Trophoblast cell (in vitro differentiated cells and primary cell): ENCODE data around the gene PBX1.
A peak's percentile ranks its signal among the peaks of the same experiment; 100 is the strongest.

Source experiments
- DNase-seq, 2 donors: peaks; one replicate each; pipeline ENCODE4 v3.0.0-alpha.2; 2016
- H2AFZ ChIP-seq: 2 replicates; pipeline ENCODE4 v1.6.1; 2013; ENCODE audit warnings: low read length, moderate library complexity, mild to moderate bottlenecking; ENCODE audit not compliant: insufficient read depth, poor library complexity
- H2AK5ac ChIP-seq: 2 replicates; pipeline ENCODE4 v1.6.1; 2013; ENCODE audit warnings: mild to moderate bottlenecking, low read length
- H2BK120ac ChIP-seq: 2 replicates; pipeline ENCODE4 v1.6.1; 2013; ENCODE audit warnings: low read length, mild to moderate bottlenecking, moderate library complexity; ENCODE audit not compliant: insufficient read depth, poor library complexity
- H2BK12ac ChIP-seq: 2 replicates; pipeline ENCODE4 v1.6.1; 2013; ENCODE audit warnings: mild to moderate bottlenecking, low read length, moderate library complexity
- H2BK5ac ChIP-seq: 2 replicates; pipeline ENCODE4 v1.6.1; 2013; ENCODE audit warnings: low read length, low read depth, moderate library complexity, mild to moderate bottlenecking; ENCODE audit not compliant: poor library complexity
- H3K14ac ChIP-seq: 2 replicates; pipeline ENCODE4 v1.6.1; 2013; ENCODE audit warnings: mild to moderate bottlenecking, low read length
- H3K18ac ChIP-seq: 2 replicates; pipeline ENCODE4 v1.6.1; 2013; ENCODE audit warnings: mild to moderate bottlenecking, low read length
- H3K23ac ChIP-seq: 2 replicates; pipeline ENCODE4 v1.6.1; 2013; ENCODE audit warnings: low read length
- H3K27ac ChIP-seq: 2 replicates; pipeline ENCODE4 v1.5.1; 2013; ENCODE audit warnings: low read depth, mild to moderate bottlenecking, inconsistent platforms, low read length, moderate library complexity
- H3K27me3 ChIP-seq: 2 replicates; pipeline ENCODE4 v1.6.1; 2013; ENCODE audit warnings: inconsistent platforms, mild to moderate bottlenecking, low read length, moderate library complexity; ENCODE audit not compliant: insufficient read depth
- H3K36me3 ChIP-seq, 2 experiments: 1 replicate in 1 of 2; 2 replicates in 1 of 2; pipeline ENCODE4 v1.6.1; 2013; ENCODE audit warnings: low read length in 2 of 2, mild to moderate bottlenecking in 2 of 2, moderate library complexity in 1 of 2; ENCODE audit not compliant: insufficient read depth in 2 of 2, control insufficient read depth in 1 of 2
- H3K4ac ChIP-seq: 2 replicates; pipeline ENCODE4 v1.6.1; 2013; ENCODE audit warnings: low read depth, mild to moderate bottlenecking, low read length, moderate library complexity
- H3K4me1 ChIP-seq, 2 experiments: 1 replicate in 1 of 2; 2 replicates in 1 of 2; pipeline ENCODE4 v1.6.1; 2013; ENCODE audit warnings: low read length in 2 of 2, mild to moderate bottlenecking in 2 of 2, moderate library complexity in 1 of 2; ENCODE audit not compliant: insufficient read depth in 2 of 2, control insufficient read depth in 1 of 2
- H3K4me2 ChIP-seq: 2 replicates; pipeline ENCODE4 v1.6.1; 2013; ENCODE audit warnings: inconsistent platforms, mild to moderate bottlenecking, low read length, moderate library complexity
- H3K4me3 ChIP-seq: 2 replicates; pipeline ENCODE4 v1.5.1; 2013; ENCODE audit warnings: mild to moderate bottlenecking, low read depth, low read length, inconsistent platforms
- H3K79me1 ChIP-seq: one replicate; pipeline ENCODE4 v1.6.1; 2013; ENCODE audit warnings: low read length
- H3K79me2 ChIP-seq: 2 replicates; pipeline ENCODE4 v1.6.1; 2013; ENCODE audit warnings: low read length, mild to moderate bottlenecking; ENCODE audit not compliant: control insufficient read depth, insufficient read depth, poor library complexity
- H3K9ac ChIP-seq: 2 replicates; pipeline ENCODE4 v1.6.1; 2013; ENCODE audit warnings: mild to moderate bottlenecking, low read length
- H3K9me3 ChIP-seq: 2 replicates; pipeline ENCODE4 v1.6.1; 2013; ENCODE audit warnings: low read depth, mild to moderate bottlenecking, control low read depth, inconsistent platforms, low read length; ENCODE audit not compliant: insufficient read depth
- H4K12ac ChIP-seq: 2 replicates; pipeline ENCODE4 v1.6.1; 2013; ENCODE audit warnings: low read depth, mild to moderate bottlenecking, low read length, moderate library complexity
- H4K8ac ChIP-seq: 2 replicates; pipeline ENCODE4 v1.6.1; 2013; ENCODE audit warnings: low read depth, mild to moderate bottlenecking, low read length, moderate library complexity
- H4K91ac ChIP-seq: one replicate; pipeline ENCODE4 v1.6.1; 2013; ENCODE audit warnings: low read depth, mild to moderate bottlenecking, low read length, moderate library complexity
- WGBS: extraction: QIAGEN DNeasy Blood & Tissue Kit; methylation state at CpG from one replicate; pipeline ENCODE4 v1.1.7; 2013; ENCODE audit warnings: missing lambda C conversion rate; ENCODE audit not compliant: insufficient read length, insufficient coverage; ENCODE audit errors: extremely low coverage; 5-methylcytosine and 5-hydroxymethylcytosine counted together

Gene PBX1

DNA sequence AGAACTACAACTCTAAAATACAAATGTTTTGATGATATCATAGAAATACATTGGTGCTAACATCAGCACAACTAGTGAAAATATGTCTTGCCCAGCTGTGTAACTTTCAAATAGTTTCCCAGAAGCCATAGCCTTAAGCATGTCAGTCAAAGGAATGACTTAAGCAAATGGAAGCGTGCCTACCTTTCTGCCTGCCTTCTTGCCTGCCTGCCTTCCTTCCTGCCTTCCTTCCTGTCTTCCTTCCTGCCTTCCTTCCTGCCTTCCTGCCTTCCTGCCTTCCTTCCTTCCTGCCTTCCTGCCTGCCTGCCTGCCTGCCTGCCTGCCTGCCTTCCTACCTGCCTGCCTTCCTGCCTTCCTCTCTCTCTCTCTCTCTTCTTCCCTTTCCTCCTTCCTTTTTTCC, 104.0 kb downstream of the PBX1 start:
- Histone ChIP-seq H3K14ac (no peak overlapping the region), H3K18ac (no peak overlapping the region), H3K27ac (no peak overlapping the region), H3K23ac (no peak overlapping the region), H3K4me3 (no peak overlapping the region), H3K27me3 (no peaks in the 10 kb centered on the region), H3K4me1 (peaks cover 12 to 29% of the 10 kb centered on the region in 2 experiments), H3K36me3 (no peaks in the 10 kb centered on the region), H3K9me3 (no peaks in the 10 kb centered on the region), H2BK5ac (no peak overlapping the region), H3K4me2 (no peak overlapping the region), H3K79me2 (peaks cover 3% of the 10 kb centered on the region), H2BK12ac (no peak overlapping the region), H3K9ac (no peak overlapping the region), H3K79me1 (peaks cover 14% of the 10 kb centered on the region), H2AFZ (no peak overlapping the region), H2AK5ac (no peak overlapping the region), H4K12ac (no peak overlapping the region), H3K4ac (peak overlapping the region; percentile 26), H4K91ac (no peak overlapping the region), H4K8ac (no peak overlapping the region), H2BK120ac (no peak overlapping the region)
- WGBS = no CpG with 5 or more reads among the region's 1 CpG
- DNase-seq = peak in 1 of 2 donors; percentile 38

DNA sequence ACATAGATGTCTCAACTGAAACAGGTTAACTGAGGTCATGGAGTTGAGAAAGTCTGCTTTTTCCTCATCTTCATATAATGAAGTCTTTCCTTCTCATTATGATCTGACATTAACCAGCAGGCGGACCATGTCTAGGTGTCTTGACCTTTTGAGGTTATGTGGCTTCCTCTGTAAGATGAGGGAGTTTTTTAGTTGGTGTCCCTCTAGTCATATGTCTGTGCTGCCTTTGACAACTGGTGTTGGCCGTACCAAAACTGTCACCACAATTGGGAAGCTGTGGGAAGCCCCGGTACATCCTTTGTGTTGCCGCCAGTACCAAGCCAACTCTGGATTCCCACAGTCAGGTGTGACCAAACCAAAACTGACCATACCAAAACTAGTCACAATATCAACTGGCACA, 105.1 kb downstream of the PBX1 start:
- no peak overlapping the region for H3K4ac ChIP-seq
- H2BK5ac ChIP-seq = no peak overlapping the region
- H4K12ac ChIP-seq = no peak overlapping the region
- no peak overlapping the region for H4K8ac ChIP-seq
- H3K36me3 ChIP-seq = no peaks in the 10 kb centered on the region
- no peak overlapping the region for H3K4me2 ChIP-seq
- H3K9me3 ChIP-seq = no peaks in the 10 kb centered on the region
- peaks cover 3% of the 10 kb centered on the region for H3K79me2 ChIP-seq
- peaks cover 11% of the 10 kb centered on the region for H3K79me1 ChIP-seq
- no peak overlapping the region for H4K91ac ChIP-seq
- H2AK5ac ChIP-seq = no peak overlapping the region
- no peaks in the 10 kb centered on the region for H3K27me3 ChIP-seq
- H3K18ac ChIP-seq = no peak overlapping the region
- H3K27ac ChIP-seq = no peak overlapping the region
- WGBS = no CpG with 5 or more reads among the region's 4 CpGs
- H3K9ac ChIP-seq = no peak overlapping the region
- DNase-seq = no peak
- H3K14ac ChIP-seq = no peak overlapping the region
- no peak overlapping the region for H2BK12ac ChIP-seq
- peaks cover 12 to 27% of the 10 kb centered on the region in 2 experiments for H3K4me1 ChIP-seq
- H2BK120ac ChIP-seq = no peak overlapping the region
- H3K4me3 ChIP-seq = no peak overlapping the region
- H3K23ac ChIP-seq = no peak overlapping the region
- H2AFZ ChIP-seq = no peak overlapping the region

DNA sequence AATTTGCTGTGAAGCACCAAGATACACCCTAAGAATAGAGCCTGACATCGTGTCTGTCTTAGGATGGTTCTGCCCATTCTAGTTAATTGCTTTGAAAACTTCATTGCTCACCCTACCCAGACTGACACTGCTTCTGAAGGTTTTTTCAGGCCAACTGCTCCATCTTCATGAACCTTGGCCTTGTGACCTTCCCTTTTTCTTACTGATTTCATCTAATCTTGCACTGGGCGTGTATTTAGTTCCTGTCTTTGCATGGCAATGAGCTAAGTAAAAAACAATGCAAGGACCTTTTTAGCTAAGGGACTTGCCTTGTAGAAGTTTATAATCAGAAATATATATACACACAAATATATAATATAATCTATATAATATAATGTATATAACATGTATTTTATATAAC, 108.0 kb downstream of the PBX1 start:
- Histone ChIP-seq H2BK12ac (no peak overlapping the region), H3K79me1 (peaks cover 6% of the 10 kb centered on the region), H3K79me2 (no peaks in the 10 kb centered on the region), H3K27ac (no peak overlapping the region), H3K36me3 (no peaks in the 10 kb centered on the region), H2AK5ac (no peak overlapping the region), H2BK5ac (no peak overlapping the region), H4K12ac (no peak overlapping the region), H3K23ac (no peak overlapping the region), H4K8ac (no peak overlapping the region), H3K4me3 (no peak overlapping the region), H2BK120ac (no peak overlapping the region), H3K9me3 (no peaks in the 10 kb centered on the region), H3K27me3 (no peaks in the 10 kb centered on the region), H3K4me1 (peaks cover 8 to 25% of the 10 kb centered on the region in 2 experiments), H3K14ac (no peak overlapping the region), H3K4me2 (no peak overlapping the region), H3K9ac (no peak overlapping the region), H4K91ac (no peak overlapping the region), H3K18ac (no peak overlapping the region), H3K4ac (no peak overlapping the region), H2AFZ (no peak overlapping the region)
- no CpG with 5 or more reads among the region's 2 CpGs for WGBS
- DNase-seq = peak in 1 of 2 donors; percentile 69

DNA sequence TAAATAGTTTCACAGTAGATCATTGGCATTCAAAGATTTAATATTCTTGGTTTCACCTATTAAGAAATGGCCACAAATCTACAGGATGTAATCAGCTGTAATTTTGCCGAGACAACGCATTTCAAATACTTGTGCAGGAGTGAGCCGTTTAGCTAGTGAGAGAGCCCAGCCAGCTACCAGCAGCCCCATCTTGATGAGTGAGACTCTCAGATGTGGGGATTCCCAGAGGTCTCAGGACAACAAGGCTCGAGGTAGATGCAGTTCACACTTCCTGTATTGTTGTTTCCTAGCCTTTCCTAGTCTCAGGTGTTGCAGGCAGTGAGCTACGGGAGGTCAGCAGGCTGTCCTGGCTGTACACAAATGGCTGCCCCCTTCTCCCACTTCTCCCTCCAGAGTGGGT, 108.6 kb downstream of the PBX1 start:
- no peak overlapping the region for H3K18ac ChIP-seq
- peaks cover 2% of the 10 kb centered on the region for H3K79me2 ChIP-seq
- no peak overlapping the region for H2AFZ ChIP-seq
- no peak overlapping the region for H3K27ac ChIP-seq
- H4K12ac ChIP-seq = no peak overlapping the region
- H3K4ac ChIP-seq = no peak overlapping the region
- H3K14ac ChIP-seq = no peak overlapping the region
- H3K9me3 ChIP-seq = no peaks in the 10 kb centered on the region
- H3K4me3 ChIP-seq = no peak overlapping the region
- H3K27me3 ChIP-seq = no peaks in the 10 kb centered on the region
- no peak overlapping the region for H4K91ac ChIP-seq
- no peak overlapping the region for H3K23ac ChIP-seq
- no peak overlapping the region for H2BK120ac ChIP-seq
- WGBS = no CpG with 5 or more reads among the region's 5 CpGs
- peak overlapping the region; percentile 37 for H2BK12ac ChIP-seq
- peaks cover 8 to 26% of the 10 kb centered on the region in 2 experiments for H3K4me1 ChIP-seq
- no peak overlapping the region for H2BK5ac ChIP-seq
- H3K36me3 ChIP-seq = no peaks in the 10 kb centered on the region
- H3K4me2 ChIP-seq = no peak overlapping the region
- H2AK5ac ChIP-seq = no peak overlapping the region
- H3K9ac ChIP-seq = no peak overlapping the region
- peak; percentile 43 to 89 for DNase-seq
- H3K79me1 ChIP-seq = peaks cover 4% of the 10 kb centered on the region
- peak overlapping the region; percentile 37 for H4K8ac ChIP-seq
